Esophagus muscularis mucosa (tissue), 3 donors: ENCODE measurements around the gene PLD1.

Source experiments
- CTCF ChIP-seq, 3 experiments: fragments of 200-600 bp in 2 of 3; fragments of 450-650 bp in 1 of 3; sonication (generic) in 2 of 3; IDR thresholded peaks; one replicate each; pipeline ENCODE4 v1.5.1; 2017 to 2019; ENCODE audit warnings: antibody characterized with exemption in 3 of 3, mild to moderate bottlenecking in 2 of 3, moderate library complexity in 1 of 3
- POLR2A ChIP-seq: fragments of 450-650 bp; IDR thresholded peaks from one replicate; pipeline ENCODE4 v1.6.1; 2017; ENCODE audit warnings: antibody characterized with exemption, moderate library complexity, mild to moderate bottlenecking, low read depth
- POLR2AphosphoS5 ChIP-seq, 2 donors: sonication (generic); formaldehyde crosslinking; IDR thresholded peaks; one replicate each; pipeline ENCODE4 v1.6.1; 2017; ENCODE audit warnings: antibody characterized with exemption in 2 of 2

GRCh38 chr3:171731691-171732090 is 78.6 kb downstream of the PLD1 start:
- TF ChIP-seq CTCF (IDR thresholded peaks at IDR 0.05) = no peak
- no peak for TF ChIP-seq POLR2AphosphoS5 (IDR thresholded peaks at IDR 0.05)
- TF ChIP-seq POLR2A = no peak
